Right lobe of liver (tissue), 4 donors: ENCODE data around the gene C16orf46.

Experiments
- POLR2A ChIP-seq: fragments of 450-650 bp; IDR thresholded peaks from one replicate; pipeline ENCODE4 v1.6.1; 2017; ENCODE audit warnings: antibody characterized with exemption, mild to moderate bottlenecking
- TF ChIP-seq, protein P1 (sequence below), 4 donors: fragments of 200-600 bp in 3 of 4; fragments of 450-650 bp in 1 of 4; IDR thresholded peaks; one replicate each; pipeline versions ENCODE4 v1.5.1 to v1.8.0; 2016 to 2022; ENCODE audit warnings: antibody characterized with exemption in 4 of 4, mild to moderate bottlenecking in 2 of 4
- donor health status: DM: no; HTN: no; CAD: no.
- donor health status: DM: no; HTN: no; CAD: no.
- donor health status: DM: no; HTN: yes; CAD: no.

DNA sequence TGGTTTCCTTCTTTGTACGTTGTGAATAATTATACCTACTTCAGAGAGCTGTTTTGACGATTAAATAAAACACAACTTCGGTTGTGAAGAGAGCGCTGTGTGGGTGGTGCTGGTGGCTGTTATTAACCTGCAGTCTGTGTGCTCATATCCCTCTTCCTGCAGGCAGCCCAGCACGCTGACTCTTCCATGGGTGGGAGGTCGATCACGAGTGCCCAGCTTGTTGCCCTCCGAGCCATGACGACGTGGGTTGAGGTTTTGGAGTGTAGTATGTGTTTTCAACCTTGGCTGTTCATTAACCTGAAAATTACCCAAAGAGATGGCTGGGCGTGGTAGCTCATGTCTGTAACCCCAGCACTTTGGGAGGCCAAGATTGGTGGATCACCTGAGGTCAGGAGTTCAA lies 30.5 kb upstream of the C16orf46 start:
- TF ChIP-seq POLR2A: no peak
- TF ChIP-seq, protein P1, sequence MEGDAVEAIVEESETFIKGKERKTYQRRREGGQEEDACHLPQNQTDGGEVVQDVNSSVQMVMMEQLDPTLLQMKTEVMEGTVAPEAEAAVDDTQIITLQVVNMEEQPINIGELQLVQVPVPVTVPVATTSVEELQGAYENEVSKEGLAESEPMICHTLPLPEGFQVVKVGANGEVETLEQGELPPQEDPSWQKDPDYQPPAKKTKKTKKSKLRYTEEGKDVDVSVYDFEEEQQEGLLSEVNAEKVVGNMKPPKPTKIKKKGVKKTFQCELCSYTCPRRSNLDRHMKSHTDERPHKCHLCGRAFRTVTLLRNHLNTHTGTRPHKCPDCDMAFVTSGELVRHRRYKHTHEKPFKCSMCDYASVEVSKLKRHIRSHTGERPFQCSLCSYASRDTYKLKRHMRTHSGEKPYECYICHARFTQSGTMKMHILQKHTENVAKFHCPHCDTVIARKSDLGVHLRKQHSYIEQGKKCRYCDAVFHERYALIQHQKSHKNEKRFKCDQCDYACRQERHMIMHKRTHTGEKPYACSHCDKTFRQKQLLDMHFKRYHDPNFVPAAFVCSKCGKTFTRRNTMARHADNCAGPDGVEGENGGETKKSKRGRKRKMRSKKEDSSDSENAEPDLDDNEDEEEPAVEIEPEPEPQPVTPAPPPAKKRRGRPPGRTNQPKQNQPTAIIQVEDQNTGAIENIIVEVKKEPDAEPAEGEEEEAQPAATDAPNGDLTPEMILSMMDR (IDR thresholded peaks at IDR 0.05): no peak
